Testis (tissue), 3 donors: ENCODE measurements around the gene ACADVL. TPM values are rescaled to one million over a fixed set of nuclear protein-coding genes. Genes with fewer than 3 reads are reported as not detected.

Source experiments
- DNase-seq: peaks from one replicate; pipeline ENCODE4 v3.0.0-alpha.2; 2019
- H3K27ac ChIP-seq, 2 donors: fragments of 200-600 bp; sonication (generic); one replicate each; pipeline ENCODE4 v1.5.1; 2019
- H3K27me3 ChIP-seq: fragments of 200-600 bp; sonication (generic); one replicate; pipeline ENCODE4 v1.5.1; 2019
- H3K36me3 ChIP-seq: fragments of 200-600 bp; sonication (generic); one replicate; pipeline ENCODE4 v1.5.1; 2017; ENCODE audit warnings: low read depth; ENCODE audit errors: missing control alignments
- H3K4me1 ChIP-seq: fragments of 200-600 bp; sonication (generic); one replicate; pipeline ENCODE4 v1.5.1; 2019
- H3K4me3 ChIP-seq, 2 donors: fragments of 200-600 bp; sonication (generic); one replicate each; pipeline ENCODE4 v1.5.1; 2017 to 2019
- H3K9me3 ChIP-seq: fragments of 200-600 bp; sonication (generic); one replicate; pipeline ENCODE4 v1.5.1; 2017
- POLR2A ChIP-seq: fragments of 450-650 bp; IDR thresholded peaks from one replicate; pipeline ENCODE4 v1.6.1; 2017; ENCODE audit warnings: antibody characterized with exemption, mild to moderate bottlenecking, moderate library complexity
- WGBS, 2 donors: methylation state at CpG; one replicate each; pipeline ENCODE4 v1.1.5; 2018; 5-methylcytosine and 5-hydroxymethylcytosine counted together
- intact Hi-C: fragments of 100-400 bp; cut with DNase I; formaldehyde crosslinking; loops from one replicate; pipeline ENCODE4 v1.15.1; 2023; ENCODE audit warnings: low total_unique reads
- polyA plus RNA-seq: library from polyadenylated mRNA; stranded (reverse); fragments of 350-450 nt; fragmentation: Illumina TruSeq; extraction: RNeasy Lipid Tissue Mini Kit (QIAGEN cat#74804); gene quantifications from one replicate; pipeline ENCODE4 v1.2.3, GENCODE V29; 2014; ENCODE audit warnings: low read depth, low replicate concordance; ENCODE audit not compliant: insufficient read depth
- total RNA-seq, 2 donors: library from RNA; depleted of rRNA; stranded (reverse); fragments of >200 nt; gene quantifications; one replicate each; pipeline ENCODE4 v1.2.3, GENCODE V29; 2016
- TF ChIP-seq, protein P1 (sequence below), 3 experiments: fragments of 450-650 bp in 2 of 3; fragments of 200-600 bp in 1 of 3; sonication (generic) in 1 of 3; IDR thresholded peaks; one replicate each; pipeline ENCODE4 v1.5.1; 2016 to 2019; ENCODE audit warnings: antibody characterized with exemption in 3 of 3, mild to moderate bottlenecking in 2 of 3, moderate library complexity in 1 of 3

Gene ACADVL
- total and polyA plus RNA-seq, 3 donors from 2014 or later: 298 to 458 (median 334) TPM

DNA sequence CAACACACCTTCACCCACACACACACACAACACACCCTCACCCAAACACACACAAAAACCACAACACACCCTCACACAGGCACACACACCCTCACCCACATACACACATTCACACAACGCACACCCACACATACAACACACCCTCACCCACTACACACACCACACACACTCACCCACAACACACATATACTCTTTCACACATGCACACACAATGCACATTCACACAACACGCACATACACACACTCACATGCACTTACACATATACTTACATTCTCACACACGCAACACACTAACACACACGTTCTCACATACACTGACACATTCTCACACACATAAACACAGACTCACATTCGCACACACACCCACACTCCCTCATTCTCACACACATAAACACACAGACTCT, 44.4 kb upstream of the ACADVL start:
- no peaks in the 10 kb centered on the region for H3K9me3 ChIP-seq
- no peaks in the 10 kb centered on the region for H3K27me3 ChIP-seq
- H3K27ac ChIP-seq: no peak overlapping the region
- intact Hi-C loops: no loop called here
- no peak for DNase-seq
- no peak for TF ChIP-seq POLR2A
- TF ChIP-seq, protein P1, sequence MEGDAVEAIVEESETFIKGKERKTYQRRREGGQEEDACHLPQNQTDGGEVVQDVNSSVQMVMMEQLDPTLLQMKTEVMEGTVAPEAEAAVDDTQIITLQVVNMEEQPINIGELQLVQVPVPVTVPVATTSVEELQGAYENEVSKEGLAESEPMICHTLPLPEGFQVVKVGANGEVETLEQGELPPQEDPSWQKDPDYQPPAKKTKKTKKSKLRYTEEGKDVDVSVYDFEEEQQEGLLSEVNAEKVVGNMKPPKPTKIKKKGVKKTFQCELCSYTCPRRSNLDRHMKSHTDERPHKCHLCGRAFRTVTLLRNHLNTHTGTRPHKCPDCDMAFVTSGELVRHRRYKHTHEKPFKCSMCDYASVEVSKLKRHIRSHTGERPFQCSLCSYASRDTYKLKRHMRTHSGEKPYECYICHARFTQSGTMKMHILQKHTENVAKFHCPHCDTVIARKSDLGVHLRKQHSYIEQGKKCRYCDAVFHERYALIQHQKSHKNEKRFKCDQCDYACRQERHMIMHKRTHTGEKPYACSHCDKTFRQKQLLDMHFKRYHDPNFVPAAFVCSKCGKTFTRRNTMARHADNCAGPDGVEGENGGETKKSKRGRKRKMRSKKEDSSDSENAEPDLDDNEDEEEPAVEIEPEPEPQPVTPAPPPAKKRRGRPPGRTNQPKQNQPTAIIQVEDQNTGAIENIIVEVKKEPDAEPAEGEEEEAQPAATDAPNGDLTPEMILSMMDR (IDR thresholded peaks at IDR 0.05): no peak
- peaks cover 12% of the 10 kb centered on the region for H3K4me1 ChIP-seq
- no peak overlapping the region for H3K4me3 ChIP-seq
- no peaks in the 10 kb centered on the region for H3K36me3 ChIP-seq
- 68 to 73% methylated on average over 5 of the region's 5 CpGs for WGBS, 2 donors

DNA sequence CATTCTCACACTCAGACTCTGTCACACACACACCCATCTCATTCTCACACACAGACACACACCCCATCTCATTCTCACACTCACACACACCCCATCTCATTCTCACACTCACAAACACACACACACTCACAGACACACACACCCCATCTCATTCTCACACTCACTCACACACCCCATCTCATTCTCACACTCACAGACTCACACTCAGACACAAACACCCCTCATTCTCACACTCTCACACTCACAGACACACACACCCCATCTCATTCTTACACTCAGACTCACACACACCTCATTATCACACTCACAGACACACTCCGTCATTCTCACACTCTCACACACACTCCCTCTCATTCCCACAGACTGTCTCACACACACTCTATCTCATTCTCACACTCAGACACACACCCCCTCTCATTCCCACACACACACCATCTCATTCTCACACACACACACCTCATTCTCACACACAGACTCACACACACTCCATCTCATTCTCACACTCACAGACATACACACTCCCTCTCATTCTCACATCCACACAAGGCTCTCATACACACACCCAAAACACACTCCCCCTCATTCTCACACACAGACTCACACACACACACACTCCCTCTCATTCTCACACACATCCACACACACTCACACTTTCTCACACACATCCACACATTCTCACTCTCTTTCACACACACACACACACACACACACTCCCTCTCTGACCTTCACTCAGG, 43.5 kb upstream of the ACADVL start:
- no peak overlapping the region for H3K4me3 ChIP-seq
- no peak overlapping the region for H3K27ac ChIP-seq
- intact Hi-C loops: no loop called here
- H3K4me1 ChIP-seq: peaks cover 12% of the 10 kb centered on the region
- no peaks in the 10 kb centered on the region for H3K9me3 ChIP-seq
- TF ChIP-seq, protein P1 (IDR thresholded peaks at IDR 0.05): no peak
- TF ChIP-seq POLR2A: no peak
- H3K36me3 ChIP-seq: no peaks in the 10 kb centered on the region
- no peaks in the 10 kb centered on the region for H3K27me3 ChIP-seq
- WGBS, 2 donors: 55 to 62% methylated on average over 1 of the region's 1 CpG
- no peak for DNase-seq

DNA sequence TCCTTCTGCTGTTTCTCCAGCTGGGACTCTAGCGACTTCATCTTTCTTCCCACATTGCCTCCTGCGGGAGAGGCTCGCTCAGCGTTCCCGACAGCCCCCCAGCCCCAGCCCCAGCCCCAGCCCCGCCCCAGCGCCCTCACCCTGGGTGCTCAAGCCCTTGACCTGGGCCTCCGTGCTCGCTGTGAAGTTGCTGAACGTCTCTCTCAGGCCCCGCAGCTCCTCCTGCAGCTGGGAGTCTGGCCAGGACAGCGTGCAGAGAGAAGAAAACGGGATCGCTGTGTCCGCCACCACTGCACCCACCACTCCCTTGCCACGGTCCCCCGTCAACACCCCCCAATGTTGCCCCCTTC, 42.9 kb upstream of the ACADVL start:
- H3K36me3 ChIP-seq: no peaks in the 10 kb centered on the region
- no peaks in the 10 kb centered on the region for H3K27me3 ChIP-seq
- no peak overlapping the region for H3K27ac ChIP-seq
- WGBS, 2 donors: 2 to 4% methylated on average over 16 to 17 of the region's 17 CpGs
- H3K4me1 ChIP-seq: peaks cover 12% of the 10 kb centered on the region
- TF ChIP-seq, protein P1 (IDR thresholded peaks at IDR 0.05): no peak
- TF ChIP-seq POLR2A: no peak
- peak overlapping the region; percentile 21 to 42 for H3K4me3 ChIP-seq
- no peaks in the 10 kb centered on the region for H3K9me3 ChIP-seq
- intact Hi-C loops: no loop called here
- no peak for DNase-seq

DNA sequence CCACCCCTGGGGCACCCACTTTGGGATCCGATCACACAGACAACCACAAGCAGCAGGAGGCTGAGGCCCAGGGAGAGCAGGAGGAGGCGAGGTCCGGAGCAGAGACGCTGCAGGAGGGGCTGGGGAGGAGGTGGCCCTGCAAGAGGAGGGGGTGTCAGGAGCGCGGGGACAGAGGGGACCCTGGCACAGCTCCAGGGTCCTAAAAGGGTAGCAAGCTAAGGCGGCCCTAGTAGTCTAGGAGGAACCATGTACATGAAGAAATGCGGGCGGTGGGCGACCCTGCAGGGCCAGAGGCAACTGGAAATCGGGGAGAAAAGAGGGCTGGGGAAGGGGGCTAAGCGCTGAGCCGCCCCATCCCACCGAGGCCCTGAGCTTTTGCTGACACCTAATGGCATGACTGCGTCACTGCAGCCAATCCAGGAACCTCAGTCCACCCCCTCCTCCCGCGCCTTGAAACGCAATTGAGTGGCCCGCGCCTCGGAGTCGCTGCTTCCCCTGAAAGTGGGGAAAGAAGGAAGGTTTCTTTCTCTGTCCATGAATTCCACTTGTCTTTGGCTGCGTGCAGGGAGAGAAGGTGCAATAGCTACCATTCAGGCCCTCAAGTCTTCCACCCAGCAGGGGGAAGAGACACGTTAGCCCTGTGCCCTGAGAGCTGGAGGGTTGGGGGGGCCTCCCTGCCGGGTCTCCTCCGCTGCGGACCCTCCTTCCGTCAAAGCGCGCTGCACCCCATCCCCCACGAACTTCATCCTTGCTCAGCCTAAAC, 42.4 kb upstream of the ACADVL start:
- Histone ChIP-seq H3K9me3 (no peaks in the 10 kb centered on the region), H3K4me1 (peaks cover 12% of the 10 kb centered on the region), H3K27ac (no peak overlapping the region), H3K36me3 (no peaks in the 10 kb centered on the region), H3K27me3 (no peaks in the 10 kb centered on the region), H3K4me3 (peak overlapping the region; percentile 21 to 42)
- intact Hi-C loops: no loop called here
- TF ChIP-seq POLR2A: no peak
- TF ChIP-seq, protein P1 (IDR thresholded peaks at IDR 0.05): peak; percentile 17 to 80 (median 65)
- DNase-seq: peak; percentile 83
- 2 to 3% methylated on average over 22 to 31 of the region's 31 CpGs for WGBS, 2 donors
